Lower leg skin (tissue), 3 donors: ENCODE results near the gene HMGN5.

Experiments used
- POLR2A ChIP-seq, 2 donors: fragments of 450-650 bp; IDR thresholded peaks; one replicate each; pipeline ENCODE4 v1.6.1; 2016 to 2017; ENCODE audit warnings: antibody characterized with exemption in 2 of 2, mild to moderate bottlenecking in 1 of 2, moderate library complexity in 1 of 2
- TF ChIP-seq, protein P1 (sequence below), 3 donors: fragments of 450-650 bp; IDR thresholded peaks; one replicate each; pipeline ENCODE4 v1.5.1; 2016; ENCODE audit warnings: antibody characterized with exemption in 3 of 3, mild to moderate bottlenecking in 3 of 3, moderate library complexity in 2 of 3

DNA sequence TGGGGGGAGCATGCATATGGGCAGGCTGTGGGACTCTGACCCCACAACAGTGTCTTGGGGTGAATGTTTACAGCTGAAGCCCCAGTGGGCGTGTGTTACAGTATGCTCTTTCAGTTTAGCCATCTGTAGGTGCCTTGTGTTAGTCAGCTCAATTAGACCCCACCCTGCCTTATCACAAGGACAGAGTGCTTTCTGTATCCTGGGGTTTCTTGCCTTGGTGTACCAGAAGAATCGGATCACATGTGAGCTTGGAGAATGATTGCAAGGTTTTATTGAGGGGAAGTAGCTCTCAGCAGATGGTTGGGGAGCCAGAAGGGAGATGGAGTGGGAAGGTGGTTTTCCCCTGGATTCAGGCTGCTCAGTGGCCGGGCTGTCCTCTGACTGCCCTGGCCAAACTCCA is 27.5 kb upstream of the HMGN5 start:
- TF ChIP-seq, protein P1, sequence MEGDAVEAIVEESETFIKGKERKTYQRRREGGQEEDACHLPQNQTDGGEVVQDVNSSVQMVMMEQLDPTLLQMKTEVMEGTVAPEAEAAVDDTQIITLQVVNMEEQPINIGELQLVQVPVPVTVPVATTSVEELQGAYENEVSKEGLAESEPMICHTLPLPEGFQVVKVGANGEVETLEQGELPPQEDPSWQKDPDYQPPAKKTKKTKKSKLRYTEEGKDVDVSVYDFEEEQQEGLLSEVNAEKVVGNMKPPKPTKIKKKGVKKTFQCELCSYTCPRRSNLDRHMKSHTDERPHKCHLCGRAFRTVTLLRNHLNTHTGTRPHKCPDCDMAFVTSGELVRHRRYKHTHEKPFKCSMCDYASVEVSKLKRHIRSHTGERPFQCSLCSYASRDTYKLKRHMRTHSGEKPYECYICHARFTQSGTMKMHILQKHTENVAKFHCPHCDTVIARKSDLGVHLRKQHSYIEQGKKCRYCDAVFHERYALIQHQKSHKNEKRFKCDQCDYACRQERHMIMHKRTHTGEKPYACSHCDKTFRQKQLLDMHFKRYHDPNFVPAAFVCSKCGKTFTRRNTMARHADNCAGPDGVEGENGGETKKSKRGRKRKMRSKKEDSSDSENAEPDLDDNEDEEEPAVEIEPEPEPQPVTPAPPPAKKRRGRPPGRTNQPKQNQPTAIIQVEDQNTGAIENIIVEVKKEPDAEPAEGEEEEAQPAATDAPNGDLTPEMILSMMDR (IDR thresholded peaks at IDR 0.05) = no peak
- TF ChIP-seq POLR2A (IDR thresholded peaks at IDR 0.05) = no peak
